Measurements from ENCODE around the gene SVIL.

DNA sequence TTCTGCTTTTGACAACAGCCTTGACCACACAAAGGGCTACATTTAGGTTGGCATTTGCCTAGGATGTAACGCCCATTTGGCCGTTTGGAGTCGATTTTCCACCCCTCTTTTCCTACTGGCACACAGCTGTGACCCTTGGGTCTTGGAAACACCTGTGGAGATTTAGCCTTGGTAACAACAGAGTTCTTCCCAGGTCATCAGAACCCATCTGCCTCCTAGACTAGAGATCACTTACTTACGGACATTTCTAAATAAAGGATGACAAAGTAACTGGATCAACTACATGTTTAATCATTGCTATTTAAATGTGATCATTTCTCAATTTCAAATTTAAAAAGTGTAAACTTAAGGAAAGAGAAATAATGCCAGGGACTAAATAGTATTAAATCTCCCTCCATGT, 42.0 kb upstream of the SVIL start:
- TF ChIP-seq, protein P1, sequence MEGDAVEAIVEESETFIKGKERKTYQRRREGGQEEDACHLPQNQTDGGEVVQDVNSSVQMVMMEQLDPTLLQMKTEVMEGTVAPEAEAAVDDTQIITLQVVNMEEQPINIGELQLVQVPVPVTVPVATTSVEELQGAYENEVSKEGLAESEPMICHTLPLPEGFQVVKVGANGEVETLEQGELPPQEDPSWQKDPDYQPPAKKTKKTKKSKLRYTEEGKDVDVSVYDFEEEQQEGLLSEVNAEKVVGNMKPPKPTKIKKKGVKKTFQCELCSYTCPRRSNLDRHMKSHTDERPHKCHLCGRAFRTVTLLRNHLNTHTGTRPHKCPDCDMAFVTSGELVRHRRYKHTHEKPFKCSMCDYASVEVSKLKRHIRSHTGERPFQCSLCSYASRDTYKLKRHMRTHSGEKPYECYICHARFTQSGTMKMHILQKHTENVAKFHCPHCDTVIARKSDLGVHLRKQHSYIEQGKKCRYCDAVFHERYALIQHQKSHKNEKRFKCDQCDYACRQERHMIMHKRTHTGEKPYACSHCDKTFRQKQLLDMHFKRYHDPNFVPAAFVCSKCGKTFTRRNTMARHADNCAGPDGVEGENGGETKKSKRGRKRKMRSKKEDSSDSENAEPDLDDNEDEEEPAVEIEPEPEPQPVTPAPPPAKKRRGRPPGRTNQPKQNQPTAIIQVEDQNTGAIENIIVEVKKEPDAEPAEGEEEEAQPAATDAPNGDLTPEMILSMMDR (IDR thresholded peaks at IDR 0.05 in 8 of 11, conservative IDR thresholded peaks at IDR 0.05 in 3 of 11), result no peak
- no peak for TF ChIP-seq POLR2AphosphoS5 (IDR thresholded peaks at IDR 0.05)

Data from spleen (tissue), 7 donors.